NK-92 treated with Interleukin-12 subunit alpha and Interleukin-12 subunit beta, amount 100 ng/mL, for 24 hours (cell line): ENCODE results near the gene BAX.
"Not testable (repeated sequence)": the region's sequence is repeated elsewhere in the genome, so short reads cannot be mapped to it uniquely, and the experiment has no call there.

Source experiments
- DNase-seq: peaks from one replicate; lab custom pipeline; 2025; lab: John Stamatoyannopoulos, UW

The BAX gene

DNA sequence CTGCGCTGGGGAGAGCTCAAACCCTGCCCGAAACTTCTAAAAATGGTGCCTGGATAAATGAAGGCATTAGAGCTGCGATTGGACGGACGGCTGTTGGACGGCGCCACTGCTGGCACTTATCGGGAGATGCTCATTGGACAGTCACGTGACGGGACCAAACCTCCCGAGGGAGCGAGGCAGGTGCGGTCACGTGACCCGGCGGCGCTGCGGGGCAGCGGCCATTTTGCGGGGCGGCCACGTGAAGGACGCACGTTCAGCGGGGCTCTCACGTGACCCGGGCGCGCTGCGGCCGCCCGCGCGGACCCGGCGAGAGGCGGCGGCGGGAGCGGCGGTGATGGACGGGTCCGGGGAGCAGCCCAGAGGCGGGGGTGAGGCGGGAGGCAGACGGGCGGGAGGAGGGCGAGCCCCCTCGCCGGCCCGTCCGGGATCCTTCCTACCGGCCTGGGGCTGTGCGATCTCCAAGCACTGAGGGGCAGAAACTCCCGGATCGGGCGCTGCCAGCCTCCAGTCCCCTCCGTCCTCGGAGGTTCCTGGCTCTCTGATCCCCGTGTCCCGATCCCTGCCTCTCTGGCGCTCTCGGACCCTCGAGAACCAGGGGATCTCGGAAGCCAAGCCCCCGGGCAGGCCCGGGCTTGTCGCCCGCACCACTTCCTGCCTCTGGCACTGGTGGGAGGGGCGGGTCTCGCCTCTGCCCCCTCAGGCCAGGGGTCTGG is at the start of gene BAX:
TSS of gene BAX (plus strand) at position 281 of the 713 bp plus-strand sequence. CDS start at position 335, 54 bp downstream.
- peak; percentile 95 for DNase-seq

DNA sequence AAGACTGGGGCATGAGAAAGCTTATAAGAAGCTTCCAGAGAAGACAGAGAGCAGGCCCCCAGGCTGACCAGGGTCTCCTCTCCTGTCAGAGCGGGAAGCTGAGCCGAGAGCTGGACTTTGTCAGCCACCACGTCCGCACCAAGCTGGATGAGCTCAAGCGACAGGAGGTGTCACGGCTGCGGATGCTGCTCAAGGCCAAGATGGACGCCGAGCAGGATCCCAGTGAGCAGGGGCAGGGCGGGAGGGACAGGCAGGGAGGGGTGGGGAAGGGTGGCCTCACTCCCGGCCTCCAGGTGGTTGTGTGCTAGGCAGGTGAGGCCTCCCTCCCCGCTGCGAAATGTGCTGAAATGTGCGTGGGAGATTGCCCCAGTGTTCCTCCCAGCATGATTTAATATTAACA is 49.0 kb upstream of the BAX start:
- no peak for DNase-seq

DNA sequence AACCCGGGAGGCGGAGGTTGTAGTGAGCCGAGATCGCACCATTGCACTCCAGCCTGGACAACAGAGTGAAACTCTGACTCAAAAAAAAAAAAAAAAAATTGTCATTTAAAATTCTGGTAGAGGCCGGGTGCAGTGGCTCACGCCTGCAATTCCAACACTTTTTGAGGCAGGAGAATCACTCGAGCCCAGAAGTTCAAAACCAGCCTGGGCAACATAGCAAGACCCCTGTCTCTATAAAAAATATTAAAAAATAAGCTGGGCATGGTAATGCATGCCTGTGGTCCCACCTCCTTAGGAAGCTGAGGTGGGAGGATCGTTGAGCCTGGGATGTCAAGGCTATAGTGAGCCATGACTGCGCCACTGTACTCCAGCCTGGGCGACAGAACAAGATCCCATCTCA is 48.4 kb upstream of the BAX start:
- DNase-seq: no peak

- DNase-seq: no peak
These were observed 47.0 kb upstream of the BAX start for GRCh38 chr19:48907671-48908070.

GRCh38 chr19:48909424-48910077 is 45.1 kb upstream of the BAX start:
- DNase-seq: not testable (repeated sequence)

- DNase-seq: no peak
These were observed 43.9 kb upstream of the BAX start for GRCh38 chr19:48910803-48911202.

DNA sequence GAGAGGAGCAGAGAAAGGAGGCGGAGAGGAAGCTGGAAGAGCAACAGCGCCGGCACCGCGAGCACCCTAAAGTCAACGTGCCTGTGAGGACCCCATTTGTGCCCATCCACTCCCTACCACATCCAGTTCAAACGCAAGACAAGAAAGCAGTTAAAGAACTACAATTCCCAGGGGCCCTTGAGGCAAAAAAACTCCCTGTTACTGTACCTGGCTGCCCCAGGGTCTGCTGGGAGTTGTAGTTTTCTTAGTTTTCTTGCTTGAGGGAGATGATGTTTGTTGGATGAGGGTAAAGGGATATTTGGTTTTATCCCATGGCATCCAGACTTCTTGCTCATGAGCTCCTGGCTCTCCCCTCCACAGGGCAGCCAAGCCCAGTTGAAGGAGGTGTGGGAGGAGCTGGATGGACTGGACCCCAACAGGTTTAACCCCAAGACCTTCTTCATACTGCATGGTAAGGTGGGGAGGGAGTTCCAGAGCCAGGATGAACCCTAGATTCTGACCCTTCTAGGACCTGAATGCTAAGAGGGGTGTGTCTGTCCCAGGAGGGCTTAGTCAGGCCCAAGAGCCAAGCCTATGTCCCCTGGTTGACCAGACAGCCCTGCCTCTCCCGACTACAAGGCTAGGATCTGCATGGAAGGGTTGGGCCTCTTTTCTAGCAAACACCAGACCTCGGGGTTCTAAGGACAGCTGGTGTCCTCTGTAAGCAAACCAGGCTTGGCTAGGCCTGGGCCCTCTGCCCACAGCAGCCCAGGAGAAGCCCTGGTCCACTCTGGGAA is 41.4 kb upstream of the BAX start:
- no peak for DNase-seq

DNA sequence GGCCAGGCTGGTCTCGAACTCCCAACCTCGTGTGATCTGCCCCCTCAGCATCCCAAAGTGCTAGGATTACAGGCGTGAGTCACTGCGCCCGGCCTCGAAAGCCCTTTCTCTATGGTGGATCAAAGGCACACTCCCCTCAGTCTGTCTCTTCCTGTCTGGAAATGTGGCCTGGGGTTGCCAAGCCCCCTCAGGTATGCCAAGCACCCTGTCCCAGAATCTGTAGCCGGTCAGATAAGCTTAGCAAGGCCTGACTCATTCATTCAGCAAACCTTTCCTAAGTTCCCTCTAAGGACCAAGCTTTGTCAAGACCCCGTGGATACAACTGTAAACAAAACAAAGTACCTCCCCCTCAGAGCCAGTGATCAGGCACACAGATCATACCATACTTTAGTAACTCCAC is 40.5 kb upstream of the BAX start:
- DNase-seq: no peak

DNA sequence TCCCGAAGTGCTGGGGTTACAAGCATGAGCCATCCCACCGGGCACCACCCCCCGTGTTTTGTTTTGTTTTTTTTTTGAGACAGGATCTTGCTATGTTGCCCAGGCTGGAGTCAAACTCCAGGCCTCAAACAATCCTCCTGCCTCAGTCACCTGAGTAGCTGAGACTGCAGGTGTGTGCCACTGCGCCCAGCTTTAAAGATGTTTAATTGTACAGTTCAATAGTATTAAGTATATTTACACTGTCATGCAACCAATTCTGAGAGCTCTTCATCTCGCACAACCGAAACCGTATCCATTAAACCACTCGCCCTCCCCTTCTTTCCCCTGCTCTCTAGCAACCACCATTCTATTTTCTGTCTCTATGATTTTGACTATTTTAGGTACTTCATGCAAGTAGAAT is 38.9 kb upstream of the BAX start:
- DNase-seq: no peak

DNA sequence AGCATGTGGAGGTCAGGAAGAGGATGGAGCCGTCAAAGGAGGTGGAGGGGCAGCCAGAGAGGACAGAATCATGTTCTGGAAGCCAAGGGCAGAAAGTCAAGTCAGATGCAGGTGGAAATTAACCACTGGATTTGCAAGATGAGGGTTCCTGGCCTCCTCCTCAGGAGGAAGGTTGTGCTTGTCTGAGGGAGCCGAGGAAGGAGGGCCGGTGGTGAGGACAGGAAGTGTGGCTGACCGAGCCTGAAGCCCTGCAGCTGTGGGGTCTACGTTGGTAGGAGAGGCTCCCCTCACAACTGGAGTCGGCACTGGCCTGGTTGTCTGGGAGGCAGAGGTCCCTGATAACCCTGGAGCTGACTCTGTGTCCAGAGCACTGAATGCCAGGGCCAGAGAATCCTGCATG is 36.6 kb upstream of the BAX start:
- DNase-seq: no peak

DNA sequence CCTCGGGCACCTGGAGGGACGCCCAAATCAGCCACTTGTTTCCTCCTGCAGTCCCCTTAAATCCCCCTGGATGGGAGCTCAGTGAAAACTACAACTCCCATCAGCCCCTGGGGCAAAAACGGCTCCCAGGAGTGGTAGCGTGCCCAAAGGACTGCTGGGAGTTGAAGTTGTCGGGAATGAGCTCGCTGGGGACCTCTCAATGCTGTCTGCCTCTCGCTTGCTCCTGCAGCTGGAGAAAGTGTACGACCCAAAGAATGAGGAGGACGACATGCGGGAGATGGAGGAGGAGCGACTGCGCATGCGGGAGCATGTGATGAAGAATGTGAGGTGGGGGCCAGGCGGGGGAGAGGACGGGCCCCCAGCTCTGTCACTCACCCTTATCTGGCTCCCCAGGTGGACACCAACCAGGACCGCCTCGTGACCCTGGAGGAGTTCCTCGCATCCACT is 35.9 kb upstream of the BAX start:
- DNase-seq: no peak

DNA sequence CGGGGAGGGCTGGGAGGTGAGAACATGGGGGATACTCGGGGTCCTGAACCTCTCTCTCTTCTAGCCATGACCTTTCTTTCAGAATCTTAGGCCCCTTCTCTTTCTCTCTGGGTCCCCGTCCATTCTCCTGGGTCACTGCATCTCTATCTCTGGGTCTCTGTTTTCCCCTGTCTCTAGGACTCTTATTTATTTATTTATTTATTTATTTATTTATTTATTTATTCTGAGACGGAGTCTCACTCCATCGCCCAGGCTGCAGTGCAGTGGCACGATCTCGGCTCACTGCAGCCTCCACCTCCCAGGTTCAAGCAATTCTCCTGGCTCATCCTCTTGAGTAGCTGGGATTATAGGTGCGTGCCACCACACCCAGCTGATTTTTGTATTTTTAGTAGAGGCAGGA is 35.4 kb upstream of the BAX start:
- not testable (repeated sequence) for DNase-seq

GRCh38 chr19:48920949-48921348 is 33.7 kb upstream of the BAX start:
- DNase-seq: no peak

DNA sequence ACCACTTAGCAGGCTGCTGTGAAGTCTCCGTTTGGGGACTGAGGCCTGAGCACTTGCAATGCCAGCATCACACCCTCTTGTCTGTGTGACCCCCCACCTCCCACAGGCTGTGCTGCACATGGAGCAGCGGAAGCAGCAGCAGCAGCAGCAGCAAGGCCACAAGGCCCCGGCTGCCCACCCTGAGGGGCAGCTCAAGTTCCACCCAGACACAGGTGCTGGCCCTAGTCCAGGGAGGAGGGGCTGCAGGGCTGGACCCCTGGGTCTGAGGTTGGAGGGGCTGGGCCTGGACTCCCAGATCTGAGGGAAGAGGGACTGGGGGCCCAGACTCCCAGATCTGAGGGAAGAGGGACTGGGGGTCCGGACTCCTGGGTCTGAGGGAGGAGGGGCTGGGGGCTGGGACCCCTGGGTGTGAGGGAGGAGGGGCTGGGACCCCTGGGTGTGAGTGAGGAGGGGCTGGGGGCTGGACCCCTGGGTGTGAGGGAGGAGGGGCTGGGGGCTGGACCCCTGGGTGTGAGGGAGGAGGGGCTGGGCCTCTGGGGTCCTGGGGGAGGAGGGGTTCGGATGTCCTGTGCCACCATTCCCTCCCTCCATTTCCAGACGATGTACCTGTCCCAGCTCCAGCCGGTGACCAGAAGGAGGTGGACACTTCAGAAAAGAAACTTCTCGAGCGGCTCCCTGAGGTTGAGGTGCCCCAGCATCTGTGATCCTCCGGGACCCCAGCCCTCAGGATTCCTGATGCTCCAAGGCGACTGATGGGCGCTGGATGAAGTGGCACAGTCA is 32.8 kb upstream of the BAX start:
- DNase-seq: no peak

- DNase-seq: no peak
These were observed 31.9 kb upstream of the BAX start for GRCh38 chr19:48922548-48923490.

- no peak for DNase-seq
These were observed 29.3 kb upstream of the BAX start for GRCh38 chr19:48925240-48925843.

DNA sequence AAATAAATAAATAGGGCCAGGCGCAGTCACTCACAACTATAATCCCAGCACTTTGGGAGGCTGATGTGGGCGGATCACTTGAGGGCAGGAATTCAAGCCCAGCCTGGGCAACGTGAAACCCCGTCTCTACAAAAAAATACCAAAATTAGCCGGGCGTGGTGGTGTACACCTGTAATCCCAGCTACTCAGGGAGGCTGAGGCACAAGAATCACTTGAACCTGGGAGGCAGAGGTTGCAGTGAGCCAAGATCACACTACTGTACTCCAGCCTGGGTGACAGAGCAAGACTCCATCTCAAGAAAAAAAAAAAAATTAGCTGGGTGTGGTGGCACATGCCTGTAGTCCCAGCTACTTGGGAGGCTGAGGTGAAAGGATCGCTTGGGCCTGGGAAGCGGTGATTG is 28.8 kb upstream of the BAX start:
- not testable (repeated sequence) for DNase-seq

DNA sequence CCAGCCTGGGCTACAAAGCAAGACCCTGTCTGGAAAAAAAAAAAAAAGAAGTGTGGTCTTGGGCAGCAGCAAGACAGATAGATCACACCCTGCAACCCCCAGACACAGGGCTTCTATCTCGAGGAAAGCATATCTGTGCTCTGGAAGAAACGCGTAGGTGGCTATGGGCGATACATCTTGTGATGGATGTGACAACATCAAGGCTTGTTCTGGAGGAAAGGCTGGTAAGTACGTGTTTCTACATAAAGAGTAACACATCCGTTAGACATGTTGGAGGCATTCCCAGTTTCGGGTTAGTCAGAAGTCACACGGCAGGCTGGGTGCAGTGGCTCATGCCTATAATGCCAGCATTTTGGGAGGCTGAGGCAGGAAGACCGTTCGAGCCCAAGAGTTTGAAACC is 27.8 kb upstream of the BAX start:
- no peak for DNase-seq

GRCh38 chr19:48927692-48928091 is 27.0 kb upstream of the BAX start:
- not testable (repeated sequence) for DNase-seq

DNA sequence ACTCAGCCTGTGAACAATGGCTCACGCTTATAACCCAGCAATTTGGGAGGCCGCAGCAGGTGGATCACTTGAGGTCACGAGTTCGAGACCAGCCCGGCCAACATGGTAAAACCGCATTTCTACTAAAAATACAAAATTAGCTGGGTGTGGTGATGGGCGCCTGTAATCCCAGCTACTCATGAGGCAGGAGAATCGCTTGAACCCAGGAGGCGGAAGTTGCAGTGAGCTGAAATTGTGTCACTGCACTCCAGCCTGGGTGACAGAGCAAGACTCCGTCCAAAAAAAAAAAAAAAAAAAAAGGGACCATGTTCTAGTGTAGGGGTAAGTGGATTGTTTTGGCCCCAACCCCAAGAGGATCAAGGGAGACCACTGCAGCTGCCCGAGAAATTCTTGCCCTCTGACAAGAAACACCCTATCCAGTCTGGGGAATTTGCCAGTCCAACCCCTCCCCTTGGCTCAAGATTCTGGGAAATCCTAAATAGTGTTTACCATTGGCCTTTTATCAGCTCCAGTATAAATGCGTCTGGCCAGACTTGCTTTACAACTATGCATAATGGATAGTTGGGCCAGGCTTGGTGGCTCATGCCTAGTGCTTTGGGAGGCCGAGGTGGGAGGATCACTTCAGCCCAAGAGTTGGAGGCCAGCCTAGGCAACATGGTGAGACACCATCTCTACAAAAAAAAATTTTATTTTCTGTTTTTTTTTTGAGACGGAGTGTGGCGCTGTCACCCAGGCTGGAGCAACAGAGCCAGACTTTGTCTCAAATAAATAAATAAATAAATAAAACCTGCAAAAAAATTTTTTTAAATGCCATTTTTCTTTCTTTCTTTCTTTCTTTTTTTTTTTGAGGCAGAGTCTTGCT is 26.3 kb upstream of the BAX start:
- no peak for DNase-seq
